NB4 (cell line): ENCODE measurements around the gene SMCO4.

Experiments
- DNase-seq: peaks from one replicate; pipeline ENCODE4 v3.0.0; 2010; ENCODE audit warnings: low read depth
- H3K4me3 ChIP-seq: one replicate; pipeline ENCODE4 v1.5.1; 2011; ENCODE audit warnings: mild to moderate bottlenecking, low read depth, low read length, moderate library complexity
- CTCF ChIP-seq: IDR thresholded peaks from one replicate; pipeline ENCODE4 v1.5.1; 2012; ENCODE audit warnings: low read depth, low read length
- MAX ChIP-seq: IDR thresholded peaks from 2 replicates; pipeline ENCODE4 v1.6.1; 2011; ENCODE audit warnings: low read depth, low read length
- MYC ChIP-seq: IDR thresholded peaks from 2 replicates; pipeline ENCODE4 v1.6.1; 2011; ENCODE audit warnings: low read depth, low read length
- POLR2A ChIP-seq: IDR thresholded peaks from 2 replicates; pipeline ENCODE4 v1.6.1; 2011; ENCODE audit warnings: mild to moderate bottlenecking; ENCODE audit not compliant: insufficient read length; ENCODE audit errors: extremely low read depth

Gene SMCO4

GRCh38 chr11:93512073-93512475, 31.1 kb downstream of the SMCO4 start:
- TF ChIP-seq POLR2A (no peak), MYC (no peak), CTCF (no peak), MAX (no peak)
- no peak for DNase-seq
- H3K4me3 ChIP-seq = no peak overlapping the region

- DNase-seq = no peak
- H3K4me3 ChIP-seq = no peak overlapping the region
- TF ChIP-seq MAX (no peak), MYC (no peak), CTCF (no peak), POLR2A (no peak)
Measured at GRCh38 chr11:93510196-93510873, 32.9 kb downstream of the SMCO4 start.

GRCh38 chr11:93507517-93507916, 35.7 kb downstream of the SMCO4 start:
- TF ChIP-seq MYC (no peak), CTCF (no peak), POLR2A (no peak), MAX (no peak)
- H3K4me3 ChIP-seq = no peak overlapping the region
- no peak for DNase-seq

GRCh38 chr11:93505703-93506102, 37.5 kb downstream of the SMCO4 start:
- DNase-seq = no peak
- no peak overlapping the region for H3K4me3 ChIP-seq
- TF ChIP-seq POLR2A (no peak), CTCF (no peak), MAX (no peak), MYC (no peak)

GRCh38 chr11:93504110-93505095, 38.8 kb downstream of the SMCO4 start:
- H3K4me3 ChIP-seq = no peak overlapping the region
- DNase-seq = no peak
- no peak for TF ChIP-seq POLR2A
- TF ChIP-seq CTCF = no peak
- no peak for TF ChIP-seq MAX
- TF ChIP-seq MYC = no peak
